ENCODE measurements around the gene CCAR1. TPM values are rescaled to one million over a fixed set of nuclear protein-coding genes. Genes with fewer than 3 reads are reported as not detected.

CCAR1 gene
- polyA plus RNA-seq, 1 donor from 2014 or later, result 51.4 TPM

GRCh38 chr10:68727146-68727545 lies 6.1 kb downstream of the CCAR1 start:
- Histone ChIP-seq H3K4me2 (ENCODE audit: low read length) (no peak overlapping the region), H3K27me3 (ENCODE audit: insufficient read depth, low read depth, low read length) (no peaks in the 10 kb centered on the region), H2AFZ (ENCODE audit: low read depth, low read length) (no peak overlapping the region), H4K20me1 (ENCODE audit: insufficient read depth) (no peaks in the 10 kb centered on the region), H3K27ac (ENCODE audit: low read length) (no peak overlapping the region), H3K4me3 (ENCODE audit: low read length) (no peak overlapping the region), H3F3A (ENCODE audit: insufficient read depth, low read length, poor library complexity, severe bottlenecking) (no peaks in the 10 kb centered on the region), H3K79me2 (replicated peaks; ENCODE audit: insufficient read depth, low read length) (peaks cover 52% of the 10 kb centered on the region), H3K9ac (ENCODE audit: low read length) (no peak overlapping the region), H3K9me2 (ENCODE audit: insufficient read depth, low read length) (no peaks in the 10 kb centered on the region), H3K36me3 (ENCODE audit: insufficient read depth, low read length) (no peaks in the 10 kb centered on the region), H3K9me3 (ENCODE audit: low read length) (no peaks in the 10 kb centered on the region)
- TF ChIP-seq EP300 (conservative IDR thresholded peaks at IDR 0.05; ENCODE audit: poor library complexity, severe bottlenecking) (no peak), TAF1 (IDR thresholded peaks at IDR 0.05; ENCODE audit: low read depth) (no peak), MXI1 (conservative IDR thresholded peaks at IDR 0.05; ENCODE audit: poor library complexity, severe bottlenecking) (no peak), RAD21 (conservative IDR thresholded peaks at IDR 0.05) (no peak), REST (IDR thresholded peaks at IDR 0.05; ENCODE audit: borderline replicate concordance) (no peak), EZH2 (IDR thresholded peaks at IDR 0.05; ENCODE audit: borderline replicate concordance, insufficient read depth, low read length, poor library complexity, severe bottlenecking) (no peak), POLR2AphosphoS5 (IDR thresholded peaks at IDR 0.05) (no peak), SMC3 (conservative IDR thresholded peaks at IDR 0.05; ENCODE audit: poor library complexity) (no peak), CTCF (IDR thresholded peaks at IDR 0.05; ENCODE audit: poor library complexity, severe bottlenecking) (no peak)

GRCh38 chr10:68732651-68733050 lies 11.6 kb downstream of the CCAR1 start:
- H3K4me3 ChIP-seq (ENCODE audit: low read length), result no peak overlapping the region
- peaks cover 17% of the 10 kb centered on the region for H3K36me3 ChIP-seq (ENCODE audit: insufficient read depth, low read length)
- no peaks in the 10 kb centered on the region for H3K9me2 ChIP-seq (ENCODE audit: insufficient read depth, low read length)
- no peak overlapping the region for H3K4me2 ChIP-seq (ENCODE audit: low read length)
- no peak overlapping the region for H3K27ac ChIP-seq (ENCODE audit: low read length)
- no peaks in the 10 kb centered on the region for H3K27me3 ChIP-seq (ENCODE audit: insufficient read depth, low read depth, low read length)
- H3F3A ChIP-seq (ENCODE audit: insufficient read depth, low read length, poor library complexity, severe bottlenecking), result no peaks in the 10 kb centered on the region
- H3K9ac ChIP-seq (ENCODE audit: low read length), result no peak overlapping the region
- H3K79me2 ChIP-seq (replicated peaks; ENCODE audit: insufficient read depth, low read length), result peaks cover 40% of the 10 kb centered on the region
- no peak overlapping the region for H2AFZ ChIP-seq (ENCODE audit: low read depth, low read length)
- no peak for TF ChIP-seq TAF1 (IDR thresholded peaks at IDR 0.05; ENCODE audit: low read depth)
- TF ChIP-seq CTCF (IDR thresholded peaks at IDR 0.05; ENCODE audit: poor library complexity, severe bottlenecking), result no peak
- H4K20me1 ChIP-seq (ENCODE audit: insufficient read depth), result no peaks in the 10 kb centered on the region
- no peaks in the 10 kb centered on the region for H3K9me3 ChIP-seq (ENCODE audit: low read length)

Measured in neural cell (in vitro differentiated cells).